Thymus (tissue), 11 donors: ENCODE measurements around the gene BMPR1A. TPM values are rescaled to one million over a fixed set of nuclear protein-coding genes. Genes with fewer than 3 reads are reported as not detected.

Experiments used
- DNase-seq, 9 donors: peaks; one replicate each; pipeline ENCODE4 v3.0.0-alpha.2; 2013; ENCODE audit warnings: low spot score in 9 of 9, low read depth in 6 of 9, missing footprints in 1 of 9
- H3K27ac ChIP-seq, 2 donors: one replicate each; pipeline ENCODE4 v1.5.1; 2013; ENCODE audit warnings: control low read depth in 1 of 2, low read depth in 1 of 2, low read length in 1 of 2, mild to moderate bottlenecking in 1 of 2, moderate library complexity in 1 of 2
- H3K27me3 ChIP-seq, 2 donors: one replicate each; pipeline ENCODE4 v1.5.1; 2013; ENCODE audit warnings: low read length in 1 of 2; ENCODE audit not compliant: control insufficient read depth in 2 of 2, insufficient read depth in 1 of 2
- H3K36me3 ChIP-seq, 2 donors: one replicate each; pipeline ENCODE4 v1.5.1; 2013; ENCODE audit warnings: low read length in 1 of 2, mild to moderate bottlenecking in 1 of 2, moderate library complexity in 1 of 2; ENCODE audit not compliant: control insufficient read depth in 2 of 2, insufficient read depth in 2 of 2
- H3K4me1 ChIP-seq, 2 donors: one replicate each; pipeline ENCODE4 v1.5.1; 2013; ENCODE audit warnings: low read length in 2 of 2; ENCODE audit not compliant: control insufficient read depth in 2 of 2, insufficient read depth in 2 of 2
- H3K4me3 ChIP-seq, 2 donors: one replicate each; pipeline ENCODE4 v1.5.1; 2013; ENCODE audit warnings: low read length in 2 of 2, control low read depth in 1 of 2, mild to moderate bottlenecking in 1 of 2
- H3K9me3 ChIP-seq, 2 donors: one replicate each; pipeline ENCODE4 v1.5.1; 2013; ENCODE audit warnings: low read length in 1 of 2, mild to moderate bottlenecking in 1 of 2; ENCODE audit not compliant: control insufficient read depth in 2 of 2, insufficient read depth in 1 of 2
- WGBS: extraction: QIAGEN DNeasy Blood & Tissue Kit; methylation state at CpG from one replicate; pipeline ENCODE4 v1.1.7; 2013; 5-methylcytosine and 5-hydroxymethylcytosine counted together
- polyA plus RNA-seq: library from polyadenylated mRNA; stranded (reverse); fragments of 200-250 nt; gene quantifications from one replicate; pipeline ENCODE4 v1.2.3, GENCODE V29; 2013
- total RNA-seq: library from RNA; stranded (reverse); fragments of 120-200 nt; gene quantifications from one replicate; pipeline ENCODE4 v1.2.4, GENCODE V29; 2013
- donor health status: healthy.

Gene BMPR1A
- total and polyA plus RNA-seq, 2 donors: 5.5 to 10.4 TPM

GRCh38 chr10:86953747-86954680, 197.6 kb downstream of the BMPR1A start:
- Histone ChIP-seq H3K27me3 (peaks cover 0 to 6% of the 10 kb centered on the region in 2 donors), H3K4me3 (no peak overlapping the region), H3K27ac (peak overlapping the region in 1 of 2 donors; percentile 8), H3K9me3 (peaks cover 0 to 8% of the 10 kb centered on the region in 2 donors), H3K4me1 (peaks cover 0 to 6% of the 10 kb centered on the region in 2 donors), H3K36me3 (no peaks in the 10 kb centered on the region)
- no peak for DNase-seq
- WGBS: 94% methylated on average over 15 of the region's 15 CpGs

- DNase-seq: no peak
- Histone ChIP-seq H3K4me3 (no peak overlapping the region), H3K27ac (no peak overlapping the region), H3K9me3 (peaks cover 0 to 8% of the 10 kb centered on the region in 2 donors), H3K27me3 (peaks cover 0 to 8% of the 10 kb centered on the region in 2 donors), H3K4me1 (peaks cover 0 to 6% of the 10 kb centered on the region in 2 donors), H3K36me3 (no peaks in the 10 kb centered on the region)
- 94% methylated on average over 13 of the region's 13 CpGs for WGBS
Measured at GRCh38 chr10:86954681-86955500, 198.5 kb downstream of the BMPR1A start.

GRCh38 chr10:86955501-86956194, 199.2 kb downstream of the BMPR1A start:
- Histone ChIP-seq H3K9me3 (peaks cover 0 to 8% of the 10 kb centered on the region in 2 donors), H3K4me1 (peaks cover 0 to 9% of the 10 kb centered on the region in 2 donors), H3K27ac (no peak overlapping the region), H3K36me3 (no peaks in the 10 kb centered on the region), H3K4me3 (no peak overlapping the region), H3K27me3 (peaks cover 0 to 8% of the 10 kb centered on the region in 2 donors)
- 71% methylated on average over 16 of the region's 16 CpGs for WGBS
- DNase-seq: no peak

DNA sequence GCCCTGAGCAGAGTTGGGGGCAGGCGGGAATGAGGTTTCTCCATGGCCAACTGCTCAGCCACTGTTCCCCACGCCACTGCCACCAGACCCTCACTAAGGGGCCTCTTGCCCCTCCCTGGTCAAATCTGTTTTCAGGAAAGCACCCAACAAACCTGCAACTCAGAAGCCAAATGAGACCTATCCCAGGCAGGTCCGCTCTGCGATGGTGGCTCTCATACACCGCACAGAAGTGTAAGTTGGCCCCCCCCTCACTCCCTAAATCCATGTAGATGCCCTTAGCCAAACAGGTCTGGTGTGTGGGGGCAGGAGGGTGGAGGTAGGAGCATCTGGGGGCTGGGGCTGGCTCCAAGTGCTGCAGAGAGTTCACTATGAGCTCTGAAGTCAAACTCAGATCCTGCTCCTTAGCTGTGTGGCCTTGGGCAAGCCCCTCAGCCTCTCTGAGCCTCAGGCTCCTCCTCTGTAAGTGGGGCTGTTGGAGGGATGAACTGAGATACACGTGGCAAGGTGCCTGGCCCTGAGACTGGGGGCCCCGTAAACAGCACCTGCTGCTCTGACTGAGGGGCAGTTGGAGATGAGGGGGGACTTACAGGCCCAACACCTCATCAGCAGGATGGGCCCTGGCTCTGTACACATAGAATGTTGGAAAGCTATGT, 199.9 kb downstream of the BMPR1A start:
- H3K27ac ChIP-seq: no peak overlapping the region
- H3K36me3 ChIP-seq: no peaks in the 10 kb centered on the region
- peaks cover 0 to 8% of the 10 kb centered on the region in 2 donors for H3K9me3 ChIP-seq
- peaks cover 0 to 8% of the 10 kb centered on the region in 2 donors for H3K27me3 ChIP-seq
- H3K4me1 ChIP-seq: peaks cover 0 to 7% of the 10 kb centered on the region in 2 donors
- no peak overlapping the region for H3K4me3 ChIP-seq
- 77% methylated on average over 7 of the region's 7 CpGs for WGBS
- DNase-seq: no peak

DNA sequence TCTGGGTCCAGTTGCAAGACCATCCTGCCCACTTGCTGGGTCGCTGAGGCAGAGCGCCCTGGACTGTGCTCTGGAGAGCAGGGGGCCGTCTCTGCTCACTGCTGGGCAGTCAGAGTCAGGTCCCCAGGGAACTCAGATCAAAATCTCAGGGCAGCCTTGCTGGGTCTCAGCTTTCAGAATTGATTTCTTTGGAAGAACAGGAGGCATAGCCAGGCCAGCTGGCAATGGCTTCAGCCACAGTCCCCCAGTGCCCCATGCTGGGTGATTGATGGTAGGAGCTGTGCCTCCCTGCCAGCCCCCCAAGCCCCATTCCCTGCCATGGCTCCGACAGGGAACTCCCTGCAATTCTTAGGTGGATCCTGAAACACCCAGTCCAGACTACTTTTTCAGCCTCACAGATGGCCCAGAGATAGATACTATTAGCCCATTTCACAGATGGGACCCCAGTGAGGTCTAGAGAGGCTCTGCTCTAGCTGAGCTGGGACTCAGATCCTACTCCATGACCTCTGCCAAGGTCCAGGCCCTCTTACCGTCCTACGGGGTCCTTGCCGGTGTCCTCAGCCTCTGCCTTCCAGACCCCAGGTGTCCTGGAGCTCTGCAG, 200.5 kb downstream of the BMPR1A start:
- Histone ChIP-seq H3K36me3 (no peaks in the 10 kb centered on the region), H3K27me3 (peaks cover 0 to 8% of the 10 kb centered on the region in 2 donors), H3K27ac (no peak overlapping the region), H3K9me3 (peaks cover 0 to 5% of the 10 kb centered on the region in 2 donors), H3K4me3 (no peak overlapping the region), H3K4me1 (peaks cover 0 to 7% of the 10 kb centered on the region in 2 donors)
- DNase-seq: no peak
- WGBS: 96% methylated on average over 7 of the region's 7 CpGs

DNA sequence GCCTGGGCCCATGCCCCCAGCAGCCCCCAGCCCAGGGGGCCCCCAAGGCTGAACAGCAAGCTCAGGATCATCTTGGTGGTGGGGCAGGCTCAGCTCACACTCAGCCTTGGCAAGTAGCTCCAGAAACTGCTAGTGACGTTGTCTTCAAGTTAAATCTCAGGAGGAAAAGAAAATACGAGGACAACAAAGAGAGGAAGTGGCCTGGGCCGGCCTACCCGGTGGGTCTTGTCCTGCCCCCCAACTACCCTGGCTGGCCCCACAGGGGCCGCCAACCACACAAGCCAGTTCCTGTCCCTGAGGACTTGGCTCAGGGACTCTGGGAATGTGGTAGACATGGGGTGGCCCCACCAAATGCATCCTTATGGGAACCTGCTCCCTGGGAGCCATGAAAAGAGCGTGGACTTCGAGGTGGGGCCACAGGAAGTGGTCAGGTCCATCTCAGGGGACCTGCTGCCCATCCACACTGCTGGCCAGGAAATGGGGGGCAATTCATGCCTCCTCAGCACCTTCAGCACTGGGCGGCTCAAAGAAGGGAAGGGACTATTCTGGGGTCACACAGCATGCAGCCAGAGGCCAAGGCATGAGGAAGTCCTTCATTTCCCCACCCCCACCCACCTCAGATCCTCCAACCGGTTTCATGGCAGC, 201.2 kb downstream of the BMPR1A start, which contains the start of gene MMRN2:
TSS of gene MMRN2 (minus strand) at position 145 of the 645 bp plus-strand sequence. CDS start at position 71, 74 bp downstream.
- H3K4me1 ChIP-seq: peaks cover 0 to 7% of the 10 kb centered on the region in 2 donors
- H3K27ac ChIP-seq: no peak within 1 kb of the TSS
- 62% methylated on average over 9 of the region's 9 CpGs for WGBS
- H3K4me3 ChIP-seq: no peak within 1 kb of the TSS
- DNase-seq: no peak
- H3K36me3 ChIP-seq: no peaks in the 10 kb centered on the region
- peaks cover 0 to 8% of the 10 kb centered on the region in 2 donors for H3K27me3 ChIP-seq
- H3K9me3 ChIP-seq: no peaks in the 10 kb centered on the region

DNA sequence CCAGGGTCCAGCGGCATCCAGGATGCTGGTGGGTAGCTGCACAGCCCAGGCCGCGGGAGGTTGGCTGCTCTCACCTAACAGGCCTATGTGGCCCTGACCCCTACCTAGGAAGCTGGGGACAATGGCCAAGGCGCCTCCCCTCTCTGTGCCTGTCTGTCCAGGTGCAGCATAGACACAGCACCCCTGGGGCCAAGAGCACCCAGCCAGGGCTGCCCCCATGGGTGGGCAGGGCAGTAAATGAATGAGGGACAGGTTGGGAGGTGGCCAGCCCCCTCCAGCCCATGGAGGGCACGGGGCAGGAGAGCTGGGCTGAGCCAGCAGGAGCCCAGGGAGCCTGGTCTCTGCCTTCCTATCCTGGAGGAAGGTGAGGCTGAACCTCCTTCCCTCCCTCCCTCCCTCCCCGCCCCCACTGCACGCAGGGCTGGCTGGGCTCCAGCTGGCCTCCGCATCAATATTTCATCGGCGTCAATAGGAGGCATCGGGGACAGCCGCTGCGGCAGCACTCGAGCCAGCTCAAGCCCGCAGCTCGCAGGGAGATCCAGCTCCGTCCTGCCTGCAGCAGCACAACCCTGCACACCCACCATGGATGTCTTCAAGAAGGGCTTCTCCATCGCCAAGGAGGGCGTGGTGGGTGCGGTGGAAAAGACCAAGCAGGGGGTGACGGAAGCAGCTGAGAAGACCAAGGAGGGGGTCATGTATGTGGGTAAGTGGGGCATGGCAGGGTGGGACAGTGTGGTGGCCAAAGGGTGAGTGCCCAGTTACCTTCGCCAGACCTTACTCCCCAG, 201.9 kb downstream of the BMPR1A start, which contains the start of gene SNCG:
TSS of gene SNCG (plus strand) at position 484 of the 785 bp plus-strand sequence. CDS start at position 583, 99 bp downstream.
- Histone ChIP-seq H3K9me3 (no peaks in the 10 kb centered on the region), H3K27ac (no peak within 1 kb of the TSS), H3K36me3 (no peaks in the 10 kb centered on the region), H3K4me3 (no peak within 1 kb of the TSS), H3K27me3 (peaks cover 0 to 8% of the 10 kb centered on the region in 2 donors), H3K4me1 (peaks cover 0 to 7% of the 10 kb centered on the region in 2 donors)
- DNase-seq: no peak
- WGBS: 72% methylated on average over 22 of the region's 22 CpGs
